ENCODE data around the gene ATP7B. TPM values are rescaled to one million over a fixed set of nuclear protein-coding genes. Genes with fewer than 3 reads are reported as not detected.

ATP7B gene
- total and polyA plus RNA-seq, 2 donors (not counting 3 experiments of a cell fraction or from before 2014, with no cell fraction given), result 4.2 to 8.0 TPM

DNA sequence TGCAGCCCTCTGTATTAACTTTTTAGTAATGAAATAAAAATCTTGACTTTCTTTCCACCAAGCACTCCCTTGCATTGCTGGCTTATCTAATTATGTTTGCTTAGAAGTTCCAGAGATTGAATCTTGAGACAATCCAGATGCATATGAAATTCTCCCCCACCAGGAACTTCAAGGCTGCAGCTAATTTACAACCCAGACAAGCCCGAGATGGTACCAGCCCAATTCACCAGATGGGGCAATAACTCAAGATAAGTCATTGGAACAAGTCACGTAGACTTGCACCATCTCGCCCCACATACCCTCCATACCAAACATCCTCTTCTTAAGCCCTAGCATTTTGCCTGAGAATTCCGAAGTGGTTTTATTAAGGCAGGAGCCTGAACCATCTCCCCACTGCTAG lies 42.2 kb upstream of the ATP7B start:
- intact Hi-C loops (cut with micrococcal nuclease), result no loop called here
- Histone ChIP-seq H3K4me1 (ENCODE audit: control insufficient read depth, extremely low read depth, insufficient read depth, low read length) (no peaks in the 10 kb centered on the region), H3K9ac (replicated peaks; ENCODE audit: extremely low read depth, insufficient read depth, low read length) (no peak overlapping the region), H4K20me1 (replicated peaks; ENCODE audit: control insufficient read depth, extremely low read depth, insufficient read depth, low read length) (no peaks in the 10 kb centered on the region), H3K79me2 (ENCODE audit: control insufficient read depth, insufficient read depth, low read length) (no peaks in the 10 kb centered on the region), H3K27ac (ENCODE audit: insufficient read depth, low read depth, low read length) (no peak overlapping the region), H3K27me3 (ENCODE audit: control insufficient read depth in 2 of 2, insufficient read depth in 2 of 2, low read length in 2 of 2) (no peaks in the 10 kb centered on the region), H3K36me3 (ENCODE audit: control insufficient read depth in 2 of 2, extremely low read depth in 1 of 2, insufficient read depth in 2 of 2, low read length in 2 of 2) (no peaks in the 10 kb centered on the region), H2AFZ (ENCODE audit: low read depth, low read length) (no peak overlapping the region), H3K9me1 (replicated peaks; ENCODE audit: control insufficient read depth, extremely low read depth, insufficient read depth, low read length) (no peaks in the 10 kb centered on the region), H3K9me3 (replicated peaks; ENCODE audit: control insufficient read depth, insufficient read depth, low read length) (no peaks in the 10 kb centered on the region), H3K4me3 (replicated peaks in 1 of 3; ENCODE audit: insufficient read depth in 1 of 3, low read depth in 1 of 3, low read length in 3 of 3) (no peak overlapping the region), H3K4me2 (ENCODE audit: insufficient read depth, low read length) (no peak overlapping the region)
- no TSS peak for BruUV-seq (replicated peaks)
- no peak for TF ChIP-seq GATA2 (IDR thresholded peaks at IDR 0.05; ENCODE audit: insufficient read depth, insufficient read length, low read depth, low read length)
- TF ChIP-seq FOS (IDR thresholded peaks at IDR 0.05; ENCODE audit: borderline replicate concordance, insufficient read depth, low read length), result no peak
- TF ChIP-seq JUN (IDR thresholded peaks at IDR 0.05; ENCODE audit: borderline replicate concordance, insufficient read depth, insufficient read length, low read depth), result no peak
- no peak for TF ChIP-seq MYC (IDR thresholded peaks at IDR 0.05; ENCODE audit: low read depth, low read length)
- no peak for TF ChIP-seq CTCF (IDR thresholded peaks at IDR 0.05; ENCODE audit: extremely low read depth in 1 of 2, insufficient read depth in 1 of 2, low read depth in 1 of 2, low read length in 2 of 2)
- no peak for TF ChIP-seq EZH2 (IDR thresholded peaks at IDR 0.05; ENCODE audit: borderline replicate concordance, low read depth, low read length, severe bottlenecking)
- no peak for TF ChIP-seq POLR2AphosphoS5 (IDR thresholded peaks at IDR 0.05; ENCODE audit: insufficient read depth, low read depth, low read length)
- no peak for TF ChIP-seq POLR2A (IDR thresholded peaks at IDR 0.05; ENCODE audit: low read depth, low read length)
- TF ChIP-seq, protein P1, sequence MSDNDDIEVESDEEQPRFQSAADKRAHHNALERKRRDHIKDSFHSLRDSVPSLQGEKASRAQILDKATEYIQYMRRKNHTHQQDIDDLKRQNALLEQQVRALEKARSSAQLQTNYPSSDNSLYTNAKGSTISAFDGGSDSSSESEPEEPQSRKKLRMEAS (IDR thresholded peaks at IDR 0.05; ENCODE audit: insufficient read depth, insufficient read length), result no peak
- FAIRE-seq, result no peak
- ChIA-PET POLR2A (no interaction called here), CTCF (interaction anchor here (1.6 kb wide), 1 partner anchor 8 kb away, joined by 6 read pairs; no protein-coding TSS in a partner anchor)
- dilution Hi-C loops (cut with MboI; ENCODE audit: extremely low pct_ligation_motif_present, low sequenced_read_pairs), result no loop called here
- no peak for DNase-seq (ENCODE audit: low read depth, low spot score)
